DMS 273 (cell line): ENCODE measurements around the gene PINK1.
A peak's percentile ranks its signal among the peaks of the same experiment; 100 is the strongest.

Experiments
- DNase-seq: peaks from one replicate; lab custom pipeline; 2025; ENCODE audit not compliant: unreplicated experiment; lab: John Stamatoyannopoulos, UW

The PINK1 gene

DNA sequence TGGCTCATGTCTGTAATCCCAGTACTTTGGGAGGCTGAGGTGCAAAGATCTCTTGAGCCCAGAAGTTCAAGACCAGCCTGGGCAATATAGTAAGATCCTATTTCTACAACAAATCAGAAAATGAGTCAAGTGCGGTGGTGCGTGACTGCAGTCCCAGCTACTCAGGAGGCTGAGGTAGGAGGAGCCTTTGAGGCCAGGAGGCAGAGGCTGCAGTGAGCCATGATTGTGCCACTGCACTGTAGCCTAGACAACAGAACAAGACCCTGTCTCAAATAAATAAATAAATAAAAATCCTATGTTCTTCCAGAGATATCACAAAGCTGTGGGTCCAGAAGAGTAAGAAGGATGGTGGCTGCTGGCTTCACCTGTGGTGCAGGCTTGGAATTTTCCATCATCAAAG is 22.3 kb upstream of the PINK1 start:
- no peak for DNase-seq

- no peak for DNase-seq
Observed at GRCh38 chr1:20611652-20612051, 21.6 kb upstream of the PINK1 start.

DNA sequence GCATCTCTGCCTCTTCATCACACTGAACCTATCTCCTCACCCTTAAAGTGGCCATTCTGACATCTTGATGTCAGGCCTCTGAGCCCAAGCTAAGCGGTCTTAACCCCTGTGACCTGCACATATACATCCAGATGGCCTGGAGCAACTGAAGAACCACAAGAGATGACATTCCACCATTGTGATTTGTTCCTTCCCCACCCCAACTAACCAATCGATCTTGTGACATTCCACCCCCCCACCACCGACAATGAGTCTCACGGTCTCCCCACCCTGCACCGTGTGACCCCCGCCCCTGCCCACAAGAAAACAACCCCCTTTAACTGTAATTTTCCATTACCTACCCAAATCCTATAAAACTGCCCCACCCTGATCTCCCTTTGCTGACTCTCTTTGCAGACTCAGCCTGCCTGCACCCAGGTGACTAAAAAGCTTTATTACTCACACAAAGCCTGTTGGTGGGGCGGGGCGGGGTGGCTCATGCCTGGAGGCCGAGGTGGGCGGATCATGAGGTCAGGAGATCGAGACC is 21.0 kb upstream of the PINK1 start:
- no peak for DNase-seq

- DNase-seq, result no peak
Observed at GRCh38 chr1:20614131-20614579, 19.1 kb upstream of the PINK1 start.

- peak; percentile 47 for DNase-seq
Observed at GRCh38 chr1:20615946-20616846, 17.1 kb upstream of the PINK1 start.

- DNase-seq, result no peak
Observed at GRCh38 chr1:20616847-20617487, 16.3 kb upstream of the PINK1 start.

- no peak for DNase-seq
Observed at GRCh38 chr1:20618550-20618949, 14.7 kb upstream of the PINK1 start.

DNA sequence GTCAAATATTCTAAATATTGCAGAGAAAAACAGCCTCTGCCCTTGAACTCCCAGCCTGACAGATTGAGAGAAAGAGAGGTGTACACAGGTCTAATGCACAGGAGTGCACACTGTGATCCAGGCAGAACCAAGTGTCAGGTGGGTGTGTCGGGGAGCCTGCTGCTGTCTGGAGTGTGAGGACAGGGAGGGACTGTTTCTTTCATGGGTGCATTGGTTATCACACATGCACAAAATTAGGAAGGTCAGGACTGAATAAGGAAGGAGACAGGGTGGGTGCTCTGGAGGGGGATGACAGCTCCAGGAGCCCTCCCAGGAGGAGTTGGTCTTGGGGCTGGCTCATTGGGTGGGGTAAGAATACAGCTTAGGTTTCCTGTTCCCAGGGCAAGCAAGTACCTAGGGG is 13.3 kb upstream of the PINK1 start:
- DNase-seq, result no peak

- no peak for DNase-seq
Observed at GRCh38 chr1:20621012-20621411, 12.2 kb upstream of the PINK1 start.

GRCh38 chr1:20624709-20625108 is 8.5 kb upstream of the PINK1 start:
- DNase-seq, result no peak

- no peak for DNase-seq
Observed at GRCh38 chr1:20625176-20626097, 7.8 kb upstream of the PINK1 start.

GRCh38 chr1:20626098-20626427 is 7.2 kb upstream of the PINK1 start:
- DNase-seq, result no peak

- no peak for DNase-seq
Observed at GRCh38 chr1:20626524-20626923, 6.7 kb upstream of the PINK1 start.

GRCh38 chr1:20630729-20631128 is 2.5 kb upstream of the PINK1 start:
- no peak for DNase-seq

DNA sequence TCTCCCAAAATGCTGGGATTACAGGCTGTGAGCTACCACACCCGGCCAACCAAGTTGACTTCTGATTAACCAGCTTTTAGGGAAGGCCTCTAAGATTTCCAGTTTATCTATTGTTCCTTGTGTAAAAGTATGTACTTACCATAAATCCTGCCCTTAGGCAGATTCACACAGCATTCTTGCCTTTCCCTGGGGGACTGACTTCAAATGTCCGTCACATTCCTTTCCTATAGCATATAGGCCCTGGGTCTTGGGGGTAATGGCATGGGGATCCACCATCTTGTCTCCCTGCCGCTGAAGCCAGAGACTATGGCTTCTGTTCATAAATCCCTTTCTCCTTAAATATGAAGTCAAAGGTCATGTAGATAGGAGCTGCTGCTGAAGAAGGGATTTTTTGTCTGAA is 872 bp upstream of the PINK1 start:
- no peak for DNase-seq

- DNase-seq, result peak; percentile 52
Observed at GRCh38 chr1:20634065-20634593, 871 bp downstream of the PINK1 start.

GRCh38 chr1:20634594-20635084 is 1.4 kb downstream of the PINK1 start:
- peak; percentile 76 for DNase-seq

- no peak for DNase-seq
Observed at GRCh38 chr1:20636785-20637347, 3.6 kb downstream of the PINK1 start.

DNA sequence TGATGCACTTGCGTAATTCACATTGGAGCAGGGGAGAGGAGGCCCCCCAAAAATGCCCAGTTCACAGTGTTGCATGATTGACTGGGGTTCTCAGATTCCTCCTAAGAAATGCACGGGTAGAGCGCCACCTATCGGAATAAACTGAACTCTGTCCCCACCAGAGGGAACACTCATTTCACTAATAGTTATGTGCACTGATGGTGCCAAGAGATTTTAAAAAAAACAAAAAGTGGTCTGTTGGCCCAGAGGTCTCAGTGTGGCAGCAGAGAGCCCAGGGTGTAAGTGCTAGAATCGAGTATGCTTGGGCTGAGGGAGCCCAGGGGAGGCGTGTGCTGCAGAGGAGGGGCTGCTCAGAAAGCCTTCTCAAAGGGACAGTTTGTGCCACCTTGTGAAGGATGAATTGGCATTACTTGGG is 6.9 kb downstream of the PINK1 start:
- DNase-seq, result peak; percentile 75

- DNase-seq, result no peak
Observed at GRCh38 chr1:20641975-20642374, 8.7 kb downstream of the PINK1 start.
